Measurements from ENCODE around the gene TCIRG1.
A peak's percentile ranks its signal among the peaks of the same experiment; 100 is the strongest.

- TF ChIP-seq CTCF (IDR thresholded peaks at IDR 0.05), result no peak
- peak; percentile 99 for TF ChIP-seq POLR2A (IDR thresholded peaks at IDR 0.05)
Measured at GRCh38 chr11:68038718-68039525, at the start of gene TCIRG1.
